Endothelial cell of umbilical vein (primary cell): ENCODE results near the gene ZKSCAN4. TPM values are rescaled to one million over a fixed set of nuclear protein-coding genes. Genes with fewer than 3 reads are reported as not detected.

ENCODE experiments used
- BruUV-seq: library from RNA; stranded (reverse); fragments of 400-500 nt; replicated peaks from 2 replicates; lab custom pipeline; 2021; lab: Mats Ljungman, UMichigan
- CTCF ChIA-PET: fragments of 300-600, 350-600 bp; sonication (Branson Sonifier 250); formaldehyde crosslinking; loops from one replicate; lab custom pipeline; 2021; ENCODE audit warnings: antibody characterized with exemption, inconsistent platforms; lab: Charles Lee
- POLR2A ChIA-PET: fragments of 300-600, 350-600 bp; sonication (Branson Sonifier 250); formaldehyde crosslinking; loops from one replicate; lab custom pipeline; 2021; ENCODE audit warnings: antibody characterized with exemption, inconsistent platforms; lab: Charles Lee
- DNase-seq: peaks from one replicate; pipeline ENCODE4 v3.0.0-alpha.2; 2011; ENCODE audit warnings: low read depth, low spot score
- FAIRE-seq: peaks from 2 replicates; lab custom pipeline; 2011; peaks lifted over from hg19 to GRCh38; lab: Jason Lieb, UNC
- H2AFZ ChIP-seq: 2 replicates; pipeline ENCODE4 v1.6.0; 2012; ENCODE audit warnings: low read depth, low read length, control low read depth, inconsistent platforms
- H3K27ac ChIP-seq: 2 replicates; pipeline ENCODE4 v1.5.1; 2011; ENCODE audit warnings: low read depth, mild to moderate bottlenecking, control low read depth, low read length, moderate library complexity; ENCODE audit not compliant: insufficient read depth
- H3K27me3 ChIP-seq, 2 experiments: 2 replicates each; pipeline versions ENCODE4 v1.6.0 to v1.6.1; 2011; ENCODE audit warnings: low read length in 2 of 2, mixed read lengths in 1 of 2; ENCODE audit not compliant: control insufficient read depth in 2 of 2, insufficient read depth in 2 of 2
- H3K36me3 ChIP-seq, 2 experiments: 2 replicates in 1 of 2; 3 replicates in 1 of 2; pipeline ENCODE4 v1.5.1; 2011; ENCODE audit warnings: low read length in 2 of 2, mild to moderate bottlenecking in 1 of 2, moderate library complexity in 1 of 2; ENCODE audit not compliant: control insufficient read depth in 2 of 2, insufficient read depth in 2 of 2; ENCODE audit errors: extremely low read depth in 1 of 2
- H3K4me1 ChIP-seq: 3 replicates; pipeline ENCODE4 v1.5.1; 2011; ENCODE audit warnings: mild to moderate bottlenecking, low read length; ENCODE audit not compliant: control insufficient read depth, insufficient read depth; ENCODE audit errors: extremely low read depth
- H3K4me2 ChIP-seq: 2 replicates; pipeline ENCODE4 v1.6.1; 2011; ENCODE audit warnings: low read length, control low read depth, mixed read lengths; ENCODE audit not compliant: insufficient read depth
- H3K4me3 ChIP-seq, 3 experiments: fragments of 200-600 bp in 1 of 3; sonication (generic), shearing (Covaris generic) in 1 of 3; replicated peaks in 1 of 3; 2 replicates each; pipeline ENCODE4 v1.5.1; 2011 to 2016; ENCODE audit warnings: control low read depth in 3 of 3, low read length in 3 of 3, mild to moderate bottlenecking in 2 of 3, inconsistent platforms in 1 of 3, low read depth in 1 of 3, moderate library complexity in 1 of 3; ENCODE audit not compliant: insufficient read depth in 1 of 3
- H3K79me2 ChIP-seq: 2 replicates; pipeline ENCODE4 v1.6.0; 2012; ENCODE audit warnings: low read length, inconsistent platforms; ENCODE audit not compliant: control insufficient read depth, insufficient read depth
- H3K9ac ChIP-seq: replicated peaks from 2 replicates; pipeline ENCODE3; 2011; ENCODE audit warnings: low read length, control low read depth; ENCODE audit not compliant: insufficient read depth; ENCODE audit errors: extremely low read depth
- H3K9me1 ChIP-seq: replicated peaks from 3 replicates; pipeline ENCODE4 v1.6.0; 2011; ENCODE audit warnings: mild to moderate bottlenecking, low read length; ENCODE audit not compliant: control insufficient read depth, insufficient read depth; ENCODE audit errors: extremely low read depth
- H3K9me3 ChIP-seq: replicated peaks from 2 replicates; pipeline ENCODE4 v1.5.1; 2012; ENCODE audit warnings: low read length, inconsistent platforms; ENCODE audit not compliant: control insufficient read depth, insufficient read depth
- H4K20me1 ChIP-seq: replicated peaks from 2 replicates; pipeline ENCODE3; 2011; ENCODE audit warnings: mild to moderate bottlenecking, low read length; ENCODE audit not compliant: control insufficient read depth, insufficient read depth; ENCODE audit errors: extremely low read depth
- CTCF ChIP-seq, 2 donors: IDR thresholded peaks; 1 replicate in 1 of 2; 2 replicates in 1 of 2; pipeline ENCODE4 v1.5.1; 2011; ENCODE audit warnings: low read length in 2 of 2, mild to moderate bottlenecking in 2 of 2, moderate library complexity in 2 of 2, control low read depth in 1 of 2, inconsistent platforms in 1 of 2, low read depth in 1 of 2; ENCODE audit not compliant: insufficient read depth in 1 of 2; ENCODE audit errors: extremely low read depth in 1 of 2
- EZH2 ChIP-seq: IDR thresholded peaks from 2 replicates; pipeline ENCODE4 v1.6.1; 2012; ENCODE audit warnings: borderline replicate concordance, low read depth, mild to moderate bottlenecking, moderate library complexity, low read length, inconsistent platforms; ENCODE audit not compliant: severe bottlenecking
- FOS ChIP-seq: IDR thresholded peaks from 2 replicates; pipeline ENCODE4 v1.6.1; 2011; ENCODE audit warnings: mild to moderate bottlenecking, low read length, moderate library complexity, borderline replicate concordance; ENCODE audit not compliant: insufficient read depth
- GATA2 ChIP-seq: IDR thresholded peaks from 2 replicates; pipeline ENCODE4 v1.7.0; 2011; ENCODE audit warnings: low read depth, mild to moderate bottlenecking, moderate library complexity, mixed read lengths, low read length; ENCODE audit not compliant: insufficient read length, insufficient read depth
- JUN ChIP-seq: IDR thresholded peaks from 2 replicates; pipeline ENCODE4 v1.6.1; 2011; ENCODE audit warnings: borderline replicate concordance, low read depth; ENCODE audit not compliant: insufficient read length, insufficient read depth
- MYC ChIP-seq: IDR thresholded peaks from one replicate; pipeline ENCODE4 v1.6.1; 2011; ENCODE audit warnings: mild to moderate bottlenecking, low read depth, low read length
- POLR2A ChIP-seq: IDR thresholded peaks from 2 replicates; pipeline ENCODE4 v1.6.1; 2012; ENCODE audit warnings: low read depth, mild to moderate bottlenecking, control low read depth, low read length
- POLR2AphosphoS5 ChIP-seq: IDR thresholded peaks from 2 replicates; pipeline ENCODE4 v1.6.1; 2012; ENCODE audit warnings: low read depth, mild to moderate bottlenecking, control low read depth, low read length, moderate library complexity; ENCODE audit not compliant: insufficient read depth
- dilution Hi-C: fragments of 300-500 bp; cut with MboI; formaldehyde crosslinking; loops from one replicate; pipeline ENCODE4 v1.15.0; 2019; ENCODE audit warnings: low sequenced_read_pairs; ENCODE audit not compliant: extremely low pct_ligation_motif_present
- intact Hi-C: fragments of 100-400 bp; cut with micrococcal nuclease; formaldehyde crosslinking; loops from one replicate; pipeline ENCODE4 v1.10.0; 2022
- polyA plus RNA-seq, 4 experiments: library from polyadenylated mRNA; depleted of rRNA in 3 of 4; stranded (reverse) in 3 of 4; unstranded in 1 of 4; fragments of >200 nt; gene quantifications; 2 replicates each; pipeline versions ENCODE4 v1.2.1 to v1.2.3, GENCODE V29; 2011 to 2012; ENCODE audit warnings: missing spikeins in 1 of 4
- total RNA-seq: library from RNA; stranded (reverse); gene quantifications from 2 replicates; pipeline ENCODE4 v1.2.3, GENCODE V29; 2021
- TF ChIP-seq, protein P1 (sequence below): IDR thresholded peaks from 2 replicates; pipeline ENCODE4 v1.6.1; 2011; ENCODE audit not compliant: insufficient read depth, insufficient read length

ZKSCAN4 gene
- total and polyA plus RNA-seq, 2 donors (not counting 3 experiments of a cell fraction or from before 2014, with no cell fraction given) = 1.3 to 3.6 TPM

DNA sequence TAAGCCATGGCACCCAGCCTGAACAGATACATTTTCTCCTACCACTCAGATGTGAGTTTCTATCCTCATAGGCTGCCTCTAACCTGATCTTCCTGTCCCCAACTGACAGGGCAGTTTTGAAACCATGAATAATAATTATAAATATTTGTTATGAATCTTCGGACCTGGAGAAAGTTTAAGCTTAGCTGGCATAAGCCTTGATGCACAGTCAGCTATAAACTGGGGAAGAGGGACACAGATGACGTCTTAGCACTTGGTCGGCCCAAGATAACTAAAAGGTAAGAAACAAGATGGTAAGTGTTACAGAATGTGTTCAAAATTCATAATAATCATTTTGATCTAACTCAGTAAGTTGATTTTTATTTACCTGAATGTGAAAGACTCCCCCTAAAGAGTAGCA is 8.1 kb downstream of the ZKSCAN4 start:
- H3K4me1 ChIP-seq = no peaks in the 10 kb centered on the region
- no TSS peak for BruUV-seq
- dilution Hi-C loops (no loop called here), intact Hi-C loops (no loop called here)
- POLR2A ChIA-PET = no interaction called here
- H3K4me3 ChIP-seq = no peak overlapping the region
- TF ChIP-seq CTCF (IDR thresholded peaks at IDR 0.05; ENCODE audit: extremely low read depth in 1 of 2, insufficient read depth in 1 of 2, low read depth in 1 of 2, low read length in 2 of 2) (no peak), FOS (no peak), JUN (no peak), MYC (no peak), POLR2A (no peak), GATA2 (no peak), POLR2AphosphoS5 (no peak), EZH2 (no peak)
- TF ChIP-seq, protein P1, sequence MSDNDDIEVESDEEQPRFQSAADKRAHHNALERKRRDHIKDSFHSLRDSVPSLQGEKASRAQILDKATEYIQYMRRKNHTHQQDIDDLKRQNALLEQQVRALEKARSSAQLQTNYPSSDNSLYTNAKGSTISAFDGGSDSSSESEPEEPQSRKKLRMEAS = no peak
- H3K9me1 ChIP-seq = no peaks in the 10 kb centered on the region
- no peaks in the 10 kb centered on the region for H3K79me2 ChIP-seq
- H3K9ac ChIP-seq = no peak overlapping the region
- no peaks in the 10 kb centered on the region for H3K27me3 ChIP-seq
- no peaks in the 10 kb centered on the region for H3K9me3 ChIP-seq
- CTCF ChIA-PET = no interaction called here
- H3K36me3 ChIP-seq = peaks cover 0 to 10% of the 10 kb centered on the region in 2 experiments
- DNase-seq (no peak), FAIRE-seq (no peak)
- H3K27ac ChIP-seq = no peak overlapping the region
- H3K4me2 ChIP-seq = no peak overlapping the region
- H4K20me1 ChIP-seq = no peaks in the 10 kb centered on the region
- H2AFZ ChIP-seq = no peak overlapping the region
